NCI-H2196 treated with DMSO at 0.1 percent for 48 hours (cell line): ENCODE results near the gene SV2C.

Source experiments
- DNase-seq: peaks from one replicate; lab custom pipeline; 2025; ENCODE audit not compliant: unreplicated experiment; lab: John Stamatoyannopoulos, UW

SV2C gene

DNA sequence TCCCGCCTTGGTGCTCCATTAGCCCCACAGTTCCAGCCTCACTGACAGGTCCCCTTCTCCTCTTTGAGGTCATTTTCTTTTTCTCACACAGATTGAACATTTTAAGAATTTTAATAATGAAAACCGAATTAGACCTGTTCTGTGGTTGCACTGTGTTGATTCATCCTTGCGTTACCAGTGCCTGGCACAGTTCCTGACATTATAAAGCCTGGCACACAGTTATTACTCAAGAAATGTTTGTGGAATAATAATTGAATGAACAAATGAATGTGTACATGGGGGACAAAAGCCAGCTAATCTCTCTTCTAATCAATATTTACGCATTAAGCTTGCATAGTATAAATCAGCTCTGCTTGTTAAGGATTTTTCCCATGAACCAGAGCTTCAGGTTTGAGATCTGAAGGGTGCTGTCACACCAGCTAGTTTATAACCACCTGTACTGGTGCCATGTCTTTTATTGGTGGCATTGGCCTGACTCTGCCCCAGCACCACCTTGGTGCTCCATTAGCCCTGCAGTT, 80.0 kb downstream of the SV2C start:
- no peak for DNase-seq

DNA sequence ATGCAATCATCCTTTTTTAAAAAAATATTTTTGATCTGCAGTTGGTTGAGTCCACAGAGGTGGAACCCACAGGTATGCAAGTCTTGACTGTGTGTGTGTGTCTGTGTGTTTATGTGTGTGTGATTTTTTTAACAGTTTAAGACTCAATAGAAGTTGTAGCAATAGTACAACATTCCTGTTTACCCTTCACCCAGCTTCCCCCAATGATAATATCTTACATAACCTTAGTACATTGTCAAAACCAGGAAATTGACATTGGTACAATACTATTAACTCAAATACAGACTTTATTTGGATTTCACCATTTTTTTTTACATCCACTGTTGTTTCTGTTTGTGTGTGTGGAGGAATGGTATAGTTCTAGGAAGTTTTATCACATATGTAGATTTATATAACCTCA, 81.8 kb downstream of the SV2C start:
- DNase-seq = no peak

DNA sequence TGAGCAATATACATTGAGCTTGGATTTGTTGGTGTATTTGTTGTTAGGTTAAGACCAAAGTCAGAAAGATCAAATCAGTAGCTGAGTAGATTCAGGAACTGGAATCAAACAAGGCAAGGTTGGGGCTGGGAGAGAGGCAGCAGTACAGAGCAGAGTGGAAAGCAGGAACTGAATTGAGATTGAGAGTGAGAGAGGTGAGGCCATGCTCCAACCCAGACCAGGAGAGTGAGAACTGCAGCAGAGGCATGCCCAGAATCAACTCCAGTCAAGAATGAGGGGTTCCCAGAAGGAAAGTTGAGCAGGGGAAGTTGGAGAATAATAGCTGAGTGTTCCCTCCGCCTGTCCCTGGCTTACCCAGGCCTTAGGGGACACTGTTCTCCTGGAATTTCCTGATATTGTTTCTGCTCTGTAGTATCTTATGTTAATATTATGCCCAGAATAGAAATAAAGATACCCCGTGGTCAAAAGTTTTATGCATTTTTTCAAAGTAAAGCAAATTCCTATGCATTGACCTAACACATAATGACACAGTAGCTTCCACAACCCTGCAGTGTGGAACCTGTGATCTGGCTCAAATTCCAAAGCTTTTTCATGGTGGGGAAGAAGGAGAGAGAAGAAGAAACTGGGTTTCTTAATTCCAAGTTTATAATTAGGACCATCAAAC, 82.7 kb downstream of the SV2C start:
- no peak for DNase-seq

GRCh38 chr5:76166886-76167576, 83.8 kb downstream of the SV2C start:
- DNase-seq = no peak

DNA sequence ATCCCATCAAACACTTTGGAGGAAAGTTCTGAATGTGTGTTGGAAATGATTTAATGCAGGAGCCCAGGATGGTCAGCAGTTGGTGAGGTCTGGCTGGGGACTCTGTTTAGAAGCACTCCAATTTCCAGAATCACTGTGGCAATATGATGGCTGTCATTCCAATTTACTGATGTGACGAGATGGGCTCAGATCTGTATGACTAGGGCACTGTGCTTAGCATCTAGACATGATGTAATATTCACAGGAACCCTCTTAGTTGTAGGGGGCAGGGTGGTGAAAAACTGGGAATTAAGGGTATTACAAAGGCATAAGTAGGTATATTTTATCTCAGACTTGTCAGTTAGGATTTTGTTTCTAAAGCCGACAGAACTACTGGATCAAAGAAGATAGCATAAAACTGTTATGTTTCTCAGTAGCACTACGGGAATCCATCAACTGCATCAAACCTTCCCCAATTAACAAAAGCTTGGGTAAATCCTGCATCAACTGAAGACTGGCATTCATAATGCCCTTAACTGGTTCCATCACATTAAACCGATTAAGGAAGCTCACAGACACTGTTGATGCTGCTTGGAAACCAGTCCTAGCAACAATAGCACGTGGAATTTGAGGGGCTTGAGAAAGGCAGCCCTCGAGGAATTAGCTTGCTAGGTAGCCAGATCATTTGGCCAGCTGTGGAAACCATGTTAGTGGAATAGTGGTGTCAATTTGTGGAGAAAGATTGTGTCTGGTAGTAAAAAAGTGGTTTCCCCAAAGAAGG, 86.1 kb downstream of the SV2C start:
- no peak for DNase-seq

DNA sequence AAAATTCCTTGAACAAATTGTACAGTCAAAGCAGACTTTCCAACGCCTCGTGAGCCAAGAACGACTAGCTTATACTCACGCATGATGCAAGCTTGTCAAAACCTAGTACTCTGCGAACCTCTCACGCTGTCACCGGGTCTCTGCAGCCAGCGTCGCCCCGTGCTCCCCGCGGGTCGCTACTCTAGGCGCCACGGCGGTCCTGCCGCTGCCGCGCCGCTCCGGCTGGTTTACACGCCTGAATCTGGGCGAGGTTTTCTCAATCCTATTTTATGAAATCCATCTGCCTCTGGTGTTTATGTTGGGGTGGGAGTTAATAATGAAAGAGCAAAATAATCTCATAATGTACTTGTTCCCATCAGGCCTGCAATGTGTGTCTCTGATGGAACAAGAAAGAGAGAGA, 90.9 kb downstream of the SV2C start:
- no peak for DNase-seq

- no peak for DNase-seq
Measured at GRCh38 chr5:76175051-76175666, 92.0 kb downstream of the SV2C start.

DNA sequence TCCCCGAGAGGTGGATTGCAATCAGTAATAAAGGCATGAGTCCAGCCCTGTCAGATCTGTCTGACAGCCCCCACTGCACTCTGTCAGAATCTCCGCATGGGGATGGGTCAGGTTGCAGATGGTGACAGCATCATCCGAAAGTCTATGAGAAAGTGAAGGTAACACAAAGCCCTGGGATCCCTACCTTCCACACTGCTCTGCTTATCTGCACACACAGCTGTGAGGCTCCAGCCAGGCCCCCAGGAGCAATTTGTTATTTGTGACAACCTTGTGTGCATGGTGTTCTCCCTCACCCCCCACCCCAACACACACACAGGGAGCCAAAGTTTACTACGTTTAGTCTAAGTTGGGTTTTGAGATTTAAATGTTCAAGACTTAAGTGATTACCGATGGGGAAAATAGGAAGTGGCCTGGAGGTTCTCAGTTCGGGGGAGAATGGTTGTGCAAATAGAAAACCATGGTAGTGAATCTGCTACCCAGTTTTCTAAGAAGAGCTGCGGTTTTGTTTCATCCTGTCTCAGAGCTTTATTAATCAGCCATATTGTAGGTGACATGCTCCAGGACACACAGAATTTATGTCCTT, 92.7 kb downstream of the SV2C start:
- DNase-seq = no peak

GRCh38 chr5:76177978-76178377, 94.8 kb downstream of the SV2C start:
- DNase-seq = no peak

- no peak for DNase-seq
Measured at GRCh38 chr5:76178913-76179312, 95.7 kb downstream of the SV2C start.

- DNase-seq = no peak
Measured at GRCh38 chr5:76180814-76181805, 97.9 kb downstream of the SV2C start.

- no peak for DNase-seq
Measured at GRCh38 chr5:76187386-76187785, 104.2 kb downstream of the SV2C start.

DNA sequence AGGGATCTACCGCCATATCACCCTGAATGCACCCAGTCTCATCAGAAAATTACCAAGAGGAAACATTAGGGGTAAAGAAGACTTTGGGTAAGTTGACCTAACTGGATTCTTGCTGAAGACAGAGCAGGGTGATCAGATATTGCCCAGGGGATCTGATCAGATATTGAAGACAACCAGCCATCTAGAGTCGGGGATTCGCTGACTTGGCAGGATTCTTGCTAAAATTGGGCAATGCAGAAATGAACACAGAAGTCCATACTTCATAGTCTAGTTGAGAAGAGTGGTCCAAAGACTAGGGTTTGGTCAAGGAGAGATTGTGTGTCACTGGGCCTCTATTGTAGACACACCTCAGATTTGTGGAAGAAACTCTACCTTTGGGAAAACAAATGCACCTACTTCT, 107.2 kb downstream of the SV2C start:
- DNase-seq = no peak

GRCh38 chr5:76192837-76193236, 109.7 kb downstream of the SV2C start:
- no peak for DNase-seq

- no peak for DNase-seq
Measured at GRCh38 chr5:76193635-76194034, 110.5 kb downstream of the SV2C start.

GRCh38 chr5:76194340-76194739, 111.2 kb downstream of the SV2C start:
- DNase-seq = no peak

- no peak for DNase-seq
Measured at GRCh38 chr5:76196457-76196856, 113.3 kb downstream of the SV2C start.

GRCh38 chr5:76196886-76197489, 113.8 kb downstream of the SV2C start:
- DNase-seq = no peak

DNA sequence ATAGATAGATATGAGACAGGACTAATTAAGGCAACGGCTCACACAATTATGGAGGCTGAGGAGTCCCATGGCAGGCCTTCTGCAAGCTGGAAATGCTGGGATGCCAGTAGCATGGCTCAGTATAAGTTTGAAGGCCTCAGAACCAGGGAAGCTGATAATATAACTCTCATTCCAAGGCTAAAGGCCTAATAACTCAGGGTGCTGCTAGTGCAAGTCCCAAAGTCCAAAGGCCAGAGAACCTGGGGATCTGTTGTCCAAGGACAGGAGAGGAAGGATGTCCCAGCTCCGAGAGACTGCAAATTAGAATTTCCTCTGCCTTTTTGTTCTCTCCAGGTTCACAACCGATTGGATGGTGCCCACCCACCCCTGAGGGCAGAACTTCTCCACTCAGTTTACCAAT, 114.5 kb downstream of the SV2C start:
- no peak for DNase-seq
